Right lobe of liver (tissue), 4 donors: ENCODE data around the gene LGMN.

Source experiments
- CTCF ChIP-seq, 4 donors: fragments of 200-600 bp in 3 of 4; fragments of 450-650 bp in 1 of 4; IDR thresholded peaks; one replicate each; pipeline versions ENCODE4 v1.5.1 to v1.8.0; 2016 to 2022; ENCODE audit warnings: antibody characterized with exemption in 4 of 4, mild to moderate bottlenecking in 2 of 4
- POLR2A ChIP-seq: fragments of 450-650 bp; IDR thresholded peaks from one replicate; pipeline ENCODE4 v1.6.1; 2017; ENCODE audit warnings: antibody characterized with exemption, mild to moderate bottlenecking
- donor health status: DM: no; HTN: no; CAD: no.
- donor health status: DM: no; HTN: no; CAD: no.
- donor health status: DM: no; HTN: yes; CAD: no.

GRCh38 chr14:92673601-92674150 lies 74.8 kb downstream of the LGMN start:
- no peak for TF ChIP-seq CTCF (IDR thresholded peaks at IDR 0.05)
- no peak for TF ChIP-seq POLR2A
